ENCODE results near the gene GALNT8. TPM values are rescaled to one million over a fixed set of nuclear protein-coding genes. Genes with fewer than 3 reads are reported as not detected.

GALNT8 gene
- total and polyA plus RNA-seq, 2 donors: 0.60 to 2.9 TPM

DNA sequence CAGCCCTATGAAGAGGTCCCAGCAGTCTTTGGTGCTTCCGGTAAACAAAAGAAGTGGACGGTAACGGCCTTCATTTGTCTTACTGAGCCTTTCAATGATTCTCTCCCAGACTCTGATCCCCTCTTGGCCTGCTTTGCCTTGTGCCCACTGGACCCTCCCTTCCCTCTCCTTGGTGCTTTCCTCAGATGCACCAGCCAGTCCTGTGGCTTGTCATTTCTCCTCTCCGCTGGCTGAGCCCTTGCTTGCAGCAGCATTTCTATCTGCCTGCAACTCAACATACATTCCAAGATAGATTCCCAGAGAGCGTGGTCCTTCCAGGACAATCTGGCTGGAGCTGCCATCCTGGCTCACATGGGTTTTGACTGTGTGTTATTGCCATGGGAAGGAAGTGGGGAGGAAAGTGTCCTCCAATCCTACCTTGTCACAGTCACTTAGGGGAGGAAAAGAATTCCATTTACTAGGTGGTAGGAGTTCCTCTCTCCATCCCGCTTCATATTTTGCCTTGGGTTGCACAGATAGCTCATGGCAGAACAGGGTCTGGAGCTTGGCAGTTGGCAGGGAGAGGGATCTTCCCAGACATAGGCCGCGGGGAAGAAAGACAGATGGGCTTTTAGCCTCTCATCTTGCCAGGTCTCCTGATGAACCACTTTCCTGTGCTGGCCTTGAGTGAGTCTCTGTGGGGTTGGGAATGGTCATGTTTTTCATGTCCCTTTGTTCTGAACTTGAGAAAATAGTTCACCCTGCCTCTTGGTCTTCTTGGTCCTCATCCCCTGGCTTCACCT lies 96.7 kb downstream of the GALNT8 start:
- Histone ChIP-seq H3K4me3 (ENCODE audit: low read depth, low read length) (no peak overlapping the region), H3K36me3 (ENCODE audit: insufficient read depth) (no peaks in the 10 kb centered on the region), H3K4me1 (ENCODE audit: insufficient read depth) (no peaks in the 10 kb centered on the region), H3K27ac (ENCODE audit: low read depth) (no peak overlapping the region)
- 91% methylated on average over 8 of the region's 8 CpGs for WGBS
- no peak for DNase-seq (ENCODE audit: extremely low spot score)

DNA sequence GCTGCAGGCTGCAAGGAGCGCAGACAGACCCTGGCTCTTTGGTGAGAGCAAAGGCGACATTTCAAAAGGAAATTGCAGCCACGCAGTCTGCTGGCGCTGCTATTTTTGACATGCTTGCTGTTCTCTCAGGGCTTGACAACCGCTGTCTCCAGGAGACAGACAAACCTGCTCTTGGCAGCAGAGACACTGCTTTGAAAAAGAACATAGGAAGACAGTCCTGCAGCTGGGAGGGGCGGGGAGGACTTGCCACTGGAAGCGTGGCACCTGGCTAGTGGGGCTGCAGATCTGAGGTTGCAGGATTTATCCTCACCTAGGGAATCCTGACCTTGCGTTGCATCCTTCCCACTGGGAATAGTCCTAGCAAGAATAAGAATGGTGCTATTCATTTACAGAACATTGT lies 97.7 kb downstream of the GALNT8 start:
- no peak for DNase-seq (ENCODE audit: extremely low spot score)
- Histone ChIP-seq H3K27ac (ENCODE audit: low read depth) (no peak overlapping the region), H3K4me3 (ENCODE audit: low read depth, low read length) (no peak overlapping the region), H3K4me1 (ENCODE audit: insufficient read depth) (no peaks in the 10 kb centered on the region), H3K36me3 (ENCODE audit: insufficient read depth) (no peaks in the 10 kb centered on the region)
- 66% methylated on average over 8 of the region's 8 CpGs for WGBS

DNA sequence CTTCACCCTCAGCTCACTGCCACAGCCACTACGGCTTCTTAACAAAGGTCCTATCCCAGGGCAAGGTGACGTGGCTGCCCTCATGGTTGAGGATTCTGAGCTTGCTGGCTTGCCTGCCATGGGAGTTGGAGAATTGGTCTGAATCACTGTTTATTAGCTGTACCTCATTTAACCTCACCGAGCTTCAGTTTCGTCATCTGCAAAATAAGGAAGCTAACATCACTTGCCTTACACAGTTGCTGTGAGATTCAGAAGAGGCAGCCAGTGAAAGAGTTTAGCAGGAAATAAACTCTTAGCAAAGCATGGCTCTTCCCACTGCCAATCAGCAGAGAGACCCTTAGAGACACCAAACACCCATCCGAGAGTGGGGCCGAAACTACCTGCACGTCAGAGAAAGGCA lies 99.5 kb downstream of the GALNT8 start:
- 72% methylated on average over 7 of the region's 7 CpGs for WGBS
- Histone ChIP-seq H3K4me3 (ENCODE audit: low read depth, low read length) (no peak overlapping the region), H3K27ac (ENCODE audit: low read depth) (no peak overlapping the region), H3K36me3 (ENCODE audit: insufficient read depth) (no peaks in the 10 kb centered on the region), H3K4me1 (ENCODE audit: insufficient read depth) (no peaks in the 10 kb centered on the region)
- DNase-seq (ENCODE audit: extremely low spot score): no peak

DNA sequence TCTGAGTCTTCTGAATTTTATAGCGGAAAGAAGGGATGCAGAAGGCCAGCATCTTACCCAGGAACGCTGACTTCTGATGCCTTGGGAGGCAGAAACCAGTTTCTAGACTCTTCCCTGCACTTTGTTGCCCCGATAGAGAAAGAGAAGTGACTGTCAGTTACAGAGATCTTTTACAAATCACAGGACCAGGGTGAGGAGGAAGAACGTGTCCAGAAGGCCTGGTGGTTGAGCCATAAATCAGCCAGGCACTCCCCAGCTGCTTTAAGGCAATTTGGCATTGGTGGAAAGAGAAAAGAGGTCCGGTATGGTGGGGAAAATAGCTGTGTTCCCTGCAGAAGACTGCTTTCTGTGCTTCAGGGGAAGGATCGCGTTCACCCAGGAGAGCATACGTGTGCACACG lies 100.8 kb downstream of the GALNT8 start:
- 58% methylated on average over 9 of the region's 9 CpGs for WGBS
- DNase-seq (ENCODE audit: extremely low spot score): no peak
- H3K4me1 ChIP-seq (ENCODE audit: insufficient read depth): no peaks in the 10 kb centered on the region
- no peaks in the 10 kb centered on the region for H3K36me3 ChIP-seq (ENCODE audit: insufficient read depth)
- H3K4me3 ChIP-seq (ENCODE audit: low read depth, low read length): no peak overlapping the region
- H3K27ac ChIP-seq (ENCODE audit: low read depth): no peak overlapping the region

Other genes with a start within 250 kb of the GALNT8 start
- gene RAD51AP1, start 181.5 kb upstream of the GALNT8 start, total RNA-seq: 22.8 TPM
- gene RAD51AP1, start 181.5 kb upstream of the GALNT8 start, polyA plus RNA-seq: 2.4 TPM
- gene DYRK4, start 158.2 kb upstream of the GALNT8 start, total RNA-seq: 38.9 TPM
- 46.5 TPM for gene DYRK4, start 158.2 kb upstream of the GALNT8 start, polyA plus RNA-seq
- 0.63 TPM for gene AKAP3, start 71.3 kb upstream of the GALNT8 start, total RNA-seq
- 1.3 TPM for gene AKAP3, start 71.3 kb upstream of the GALNT8 start, polyA plus RNA-seq
- 66.1 TPM for gene NDUFA9, start 71.3 kb upstream of the GALNT8 start, total RNA-seq
- gene NDUFA9, start 71.3 kb upstream of the GALNT8 start, polyA plus RNA-seq: 61.2 TPM
- gene KCNA1, start 189.5 kb downstream of the GALNT8 start, total RNA-seq: 5.9 TPM
- 0.10 TPM for gene KCNA1, start 189.5 kb downstream of the GALNT8 start, polyA plus RNA-seq